H1 (cell line): ENCODE results near the gene GSK3B. TPM values are rescaled to one million over a fixed set of nuclear protein-coding genes. Genes with fewer than 3 reads are reported as not detected.

Source experiments
- CTCF ChIA-PET: fragments of 300-600 bp; sonication (Branson Sonifier 250); formaldehyde crosslinking; loops from one replicate; lab custom pipeline; 2021; ENCODE audit not compliant: partially characterized antibody; lab: Charles Lee
- POLR2A ChIA-PET: fragments of 300-600 bp; sonication (Branson Sonifier 250); formaldehyde crosslinking; loops from one replicate; lab custom pipeline; 2021; ENCODE audit warnings: inconsistent platforms; ENCODE audit not compliant: partially characterized antibody; lab: Charles Lee
- DNase-seq, 2 experiments: peaks; one replicate each; pipeline versions ENCODE4 v3.0.0 to v3.0.0-alpha.2; 2010 to 2022; ENCODE audit warnings: low spot score in 2 of 2, low read depth in 1 of 2, mixed read lengths in 1 of 2
- FAIRE-seq: peaks from 2 replicates; lab custom pipeline; 2011; peaks lifted over from hg19 to GRCh38; lab: Jason Lieb, UNC
- H2AFZ ChIP-seq: 2 replicates; pipeline ENCODE4 v1.8.1; 2012; ENCODE audit warnings: low read length, inconsistent platforms
- H2AK5ac ChIP-seq: 2 replicates; pipeline ENCODE4 v1.6.1; 2013; ENCODE audit warnings: low read depth, low read length
- H2BK120ac ChIP-seq: replicated peaks from 2 replicates; pipeline ENCODE3; 2013; ENCODE audit warnings: low read depth, low read length, inconsistent platforms
- H2BK12ac ChIP-seq: 2 replicates; pipeline ENCODE4 v1.6.1; 2013; ENCODE audit warnings: low read depth, low read length
- H2BK15ac ChIP-seq: 2 replicates; pipeline ENCODE4 v1.6.1; 2013; ENCODE audit warnings: low read length
- H2BK20ac ChIP-seq: 2 replicates; pipeline ENCODE4 v1.6.1; 2013; ENCODE audit warnings: low read length
- H2BK5ac ChIP-seq: 2 replicates; pipeline ENCODE4 v1.6.1; 2013; ENCODE audit warnings: low read depth, low read length
- H3K14ac ChIP-seq: 2 replicates; pipeline ENCODE4 v1.6.1; 2013; ENCODE audit warnings: inconsistent platforms; ENCODE audit not compliant: insufficient read length
- H3K18ac ChIP-seq: 2 replicates; pipeline ENCODE4 v1.6.1; 2013; ENCODE audit warnings: low read length; ENCODE audit errors: extremely low read depth
- H3K23ac ChIP-seq: 2 replicates; pipeline ENCODE4 v1.6.1; 2013; ENCODE audit warnings: inconsistent platforms; ENCODE audit not compliant: insufficient read length
- H3K23me2 ChIP-seq: 2 replicates; pipeline ENCODE4 v1.6.1; 2013; ENCODE audit warnings: low read depth, low read length
- H3K27ac ChIP-seq: 2 replicates; pipeline ENCODE4 v1.6.1; 2011; ENCODE audit warnings: low read depth, low read length, inconsistent platforms
- H3K27me3 ChIP-seq, 4 experiments: replicated peaks in 1 of 4; 1 replicate in 1 of 4; 2 replicates in 3 of 4; pipeline versions ENCODE4 v1.6.1 to v1.8.1; 2011 to 2013; ENCODE audit warnings: low read length in 3 of 4, mild to moderate bottlenecking in 3 of 4, inconsistent platforms in 2 of 4, mixed read lengths in 2 of 4, moderate library complexity in 1 of 4; ENCODE audit not compliant: control insufficient read depth in 3 of 4, insufficient read depth in 3 of 4; ENCODE audit errors: extremely low read depth in 1 of 4
- H3K36me3 ChIP-seq, 4 experiments: 2 replicates each; pipeline versions ENCODE4 v1.6.1 to v1.8.1; 2011 to 2013; ENCODE audit warnings: mild to moderate bottlenecking in 4 of 4, low read length in 3 of 4, moderate library complexity in 2 of 4, control low read depth in 1 of 4, inconsistent platforms in 1 of 4; ENCODE audit not compliant: insufficient read depth in 4 of 4, control insufficient read depth in 2 of 4
- H3K4ac ChIP-seq: replicated peaks from 2 replicates; pipeline ENCODE3; 2013; ENCODE audit warnings: low read length, low read depth, mixed read lengths, inconsistent platforms; ENCODE audit not compliant: insufficient read length
- H3K4me1 ChIP-seq, 4 experiments: replicated peaks in 1 of 4; 1 replicate in 1 of 4; 2 replicates in 3 of 4; pipeline versions ENCODE4 v1.6.1 to v1.8.1; 2011 to 2013; ENCODE audit warnings: low read length in 3 of 4, inconsistent platforms in 2 of 4, mixed read lengths in 1 of 4; ENCODE audit not compliant: insufficient read depth in 4 of 4, control insufficient read depth in 3 of 4
- H3K4me2 ChIP-seq, 2 experiments: 2 replicates each; pipeline versions ENCODE4 v1.6.1 to v1.8.1; 2011 to 2013; ENCODE audit warnings: low read depth in 2 of 2, low read length in 2 of 2, control low read depth in 1 of 2, inconsistent platforms in 1 of 2, mild to moderate bottlenecking in 1 of 2; ENCODE audit not compliant: insufficient read depth in 1 of 2
- H3K4me3 ChIP-seq, 4 experiments: fragments of 200-600, 300-600 bp in 1 of 4; sonication (generic), shearing (Covaris generic), sonication (Bioruptor Twin) in 1 of 4; 2 replicates each; pipeline versions ENCODE4 v1.5.1 to v1.8.1; 2011 to 2016; ENCODE audit warnings: low read length in 4 of 4, low read depth in 3 of 4, control low read depth in 2 of 4, inconsistent platforms in 2 of 4, mild to moderate bottlenecking in 2 of 4, mixed read lengths in 1 of 4, moderate library complexity in 1 of 4; ENCODE audit not compliant: insufficient read depth in 2 of 4; ENCODE audit errors: extremely low read depth in 1 of 4
- H3K56ac ChIP-seq: replicated peaks from 2 replicates; pipeline ENCODE3; 2013; ENCODE audit warnings: low read depth, mild to moderate bottlenecking, mixed read lengths, low read length, inconsistent platforms; ENCODE audit not compliant: insufficient read length
- H3K79me1 ChIP-seq: 2 replicates; pipeline ENCODE4 v1.6.1; 2013; ENCODE audit warnings: low read depth, low read length, control low read depth
- H3K79me2 ChIP-seq, 2 experiments: 2 replicates each; pipeline versions ENCODE4 v1.6.1 to v1.8.1; 2012 to 2013; ENCODE audit warnings: low read length in 2 of 2, mild to moderate bottlenecking in 2 of 2, inconsistent platforms in 1 of 2; ENCODE audit not compliant: insufficient read depth in 2 of 2, control insufficient read depth in 1 of 2
- H3K9ac ChIP-seq, 4 experiments: replicated peaks in 1 of 4; 1 replicate in 1 of 4; 2 replicates in 3 of 4; pipeline versions ENCODE4 v1.6.1 to v1.8.1; 2011 to 2013; ENCODE audit warnings: low read depth in 3 of 4, low read length in 3 of 4, control low read depth in 2 of 4, mild to moderate bottlenecking in 2 of 4, moderate library complexity in 2 of 4, inconsistent platforms in 1 of 4; ENCODE audit errors: extremely low read depth in 1 of 4
- H3K9me3 ChIP-seq, 2 experiments: 2 replicates each; pipeline versions ENCODE4 v1.6.1 to v1.8.1; 2012 to 2013; ENCODE audit warnings: mild to moderate bottlenecking in 2 of 2, moderate library complexity in 2 of 2, control low read depth in 1 of 2, inconsistent platforms in 1 of 2, low read depth in 1 of 2, low read length in 1 of 2, mixed read lengths in 1 of 2; ENCODE audit not compliant: insufficient read depth in 2 of 2
- H4K20me1 ChIP-seq, 2 experiments: replicated peaks in 1 of 2; 2 replicates each; pipeline versions ENCODE3 to v1.8.1; 2011 to 2013; ENCODE audit warnings: inconsistent platforms in 2 of 2, low read length in 2 of 2, mild to moderate bottlenecking in 1 of 2; ENCODE audit not compliant: insufficient read depth in 2 of 2, control insufficient read depth in 1 of 2
- H4K5ac ChIP-seq: 2 replicates; pipeline ENCODE4 v1.6.1; 2013; ENCODE audit warnings: low read length, low read depth, mixed read lengths, inconsistent platforms; ENCODE audit not compliant: insufficient read length
- H4K8ac ChIP-seq: 2 replicates; pipeline ENCODE4 v1.8.0; 2013; ENCODE audit warnings: mild to moderate bottlenecking, moderate library complexity, low read length, inconsistent platforms; ENCODE audit not compliant: insufficient read depth; ENCODE audit errors: extremely low read depth
- H4K91ac ChIP-seq: replicated peaks from 2 replicates; pipeline ENCODE3; 2013; ENCODE audit warnings: low read length, mixed read lengths, inconsistent platforms; ENCODE audit not compliant: insufficient read length
- PHF8 ChIP-seq: fragments of 200-600 bp; sonication (generic); conservative IDR thresholded peaks from 2 replicates; pipeline ENCODE4 v1.7.1; 2012; ENCODE audit warnings: low read depth, mild to moderate bottlenecking, inconsistent platforms, low read length, moderate library complexity
- WGBS, 2 experiments: shearing (Covaris generic) in 1 of 2; methylation state at CpG; one replicate each; pipeline versions ENCODE4 v1.1.6 to v1.1.7; 2013 to 2015; ENCODE audit warnings: low lambda C conversion rate in 2 of 2, mixed read lengths in 2 of 2, inconsistent platforms in 1 of 2, low coverage in 1 of 2, missing lambda C conversion rate in 1 of 2; ENCODE audit not compliant: insufficient replicate concordance in 2 of 2, insufficient coverage in 1 of 2, insufficient read length in 1 of 2; ENCODE audit errors: extremely low coverage in 1 of 2, missing lambda C conversion rate in 1 of 2; 5-methylcytosine and 5-hydroxymethylcytosine counted together
- polyA plus RNA-seq, 7 experiments: library from polyadenylated mRNA; depleted of rRNA in 3 of 7; stranded (reverse) in 5 of 7; unstranded in 2 of 7; fragments of >200 nt in 5 of 7; fragments of 200-250 nt in 2 of 7; gene quantifications; 1 replicate in 5 of 7; 2 replicates in 1 of 7; 4 replicates in 1 of 7; pipeline versions ENCODE4 v1.2.1 to v1.2.3, GENCODE V29; 2011 to 2013; ENCODE audit warnings: missing spikeins in 2 of 7, mixed read lengths in 2 of 7
- total RNA-seq: library from RNA; stranded (reverse); fragmentation: NEBNext Ultra II Directional; extraction: Animal tissue kit (Norgen Biotek cat#: 25700); gene quantifications from 2 replicates; pipeline ENCODE4 v1.2.1, GENCODE V29; 2021

The GSK3B gene
- total and polyA plus RNA-seq, 2 of the 8 experiments (the other 6 are each of a cell fraction or from before 2014, with no cell fraction given) = 24.2 to 50.7 TPM

GRCh38 chr3:119898478-119899191 is 195.6 kb downstream of the GSK3B start:
- H2BK20ac ChIP-seq = no peak overlapping the region
- POLR2A ChIA-PET = no interaction called here
- no peak overlapping the region for H3K4me2 ChIP-seq
- FAIRE-seq = peak; percentile 7
- no peak overlapping the region for H4K91ac ChIP-seq
- H4K20me1 ChIP-seq = no peaks in the 10 kb centered on the region
- H4K8ac ChIP-seq = no peak overlapping the region
- no peak overlapping the region for H2BK12ac ChIP-seq
- H3K9ac ChIP-seq = no peak overlapping the region
- 96% methylated on average over 6 of the region's 6 CpGs; no CpG with 5 or more reads in 1 of the 2 experiments for WGBS, 2 experiments
- no peak overlapping the region for H4K5ac ChIP-seq
- no peak overlapping the region for H2BK15ac ChIP-seq
- no peaks in the 10 kb centered on the region for H3K79me1 ChIP-seq
- DNase-seq = no peak
- H3K27me3 ChIP-seq = no peaks in the 10 kb centered on the region
- H3K18ac ChIP-seq = no peak overlapping the region
- H3K23ac ChIP-seq = no peak overlapping the region
- no peaks in the 10 kb centered on the region for H3K9me3 ChIP-seq
- H3K4me1 ChIP-seq = no peaks in the 10 kb centered on the region
- H3K23me2 ChIP-seq = no peaks in the 10 kb centered on the region
- no peak overlapping the region for H2AFZ ChIP-seq
- no peak overlapping the region for H3K4me3 ChIP-seq
- no peak overlapping the region for H3K56ac ChIP-seq
- no peak overlapping the region for H2BK120ac ChIP-seq
- CTCF ChIA-PET = interaction anchor here (0.7 kb wide), 1 partner anchor 19 kb away, joined by 3 read pairs; no protein-coding TSS in a partner anchor
- no peaks in the 10 kb centered on the region for H3K79me2 ChIP-seq
- no peak overlapping the region for H3K14ac ChIP-seq
- H3K27ac ChIP-seq = no peak overlapping the region
- H2BK5ac ChIP-seq = no peak overlapping the region
- H3K4ac ChIP-seq = no peak overlapping the region
- H3K36me3 ChIP-seq = peaks cover 0 to 3% (median 0%) of the 10 kb centered on the region in 4 experiments; a peak in 1 of 8 replicates
- H2AK5ac ChIP-seq = no peak overlapping the region
- TF ChIP-seq PHF8 = no peak
